Mucosa of stomach (tissue), 1 donor: ENCODE data around the gene LYPD3.
"Not testable (repeated sequence)": the region's sequence is repeated elsewhere in the genome, so short reads cannot be mapped to it uniquely, and the experiment has no call there.

Source experiments
- H3K27me3 ChIP-seq: one replicate; pipeline ENCODE4 v1.7.0; 2013; ENCODE audit warnings: mild to moderate bottlenecking, low read length; ENCODE audit not compliant: control insufficient read depth, insufficient read depth
- H3K36me3 ChIP-seq: one replicate; pipeline ENCODE4 v1.7.0; 2013; ENCODE audit warnings: low read length; ENCODE audit not compliant: control insufficient read depth, insufficient read depth
- H3K4me1 ChIP-seq: one replicate; pipeline ENCODE4 v1.7.0; 2013; ENCODE audit warnings: mild to moderate bottlenecking, low read length; ENCODE audit not compliant: control insufficient read depth, insufficient read depth
- H3K4me3 ChIP-seq: one replicate; pipeline ENCODE4 v1.7.0; 2013; ENCODE audit warnings: low read length
- H3K9ac ChIP-seq: one replicate; pipeline ENCODE4 v1.7.0; 2013; ENCODE audit warnings: mild to moderate bottlenecking, low read length, moderate library complexity
- H3K9me3 ChIP-seq: one replicate; pipeline ENCODE4 v1.7.0; 2013; ENCODE audit warnings: mild to moderate bottlenecking, low read length, moderate library complexity; ENCODE audit not compliant: control insufficient read depth
- donor health status: Pancreatic carcinoma.

Gene LYPD3

DNA sequence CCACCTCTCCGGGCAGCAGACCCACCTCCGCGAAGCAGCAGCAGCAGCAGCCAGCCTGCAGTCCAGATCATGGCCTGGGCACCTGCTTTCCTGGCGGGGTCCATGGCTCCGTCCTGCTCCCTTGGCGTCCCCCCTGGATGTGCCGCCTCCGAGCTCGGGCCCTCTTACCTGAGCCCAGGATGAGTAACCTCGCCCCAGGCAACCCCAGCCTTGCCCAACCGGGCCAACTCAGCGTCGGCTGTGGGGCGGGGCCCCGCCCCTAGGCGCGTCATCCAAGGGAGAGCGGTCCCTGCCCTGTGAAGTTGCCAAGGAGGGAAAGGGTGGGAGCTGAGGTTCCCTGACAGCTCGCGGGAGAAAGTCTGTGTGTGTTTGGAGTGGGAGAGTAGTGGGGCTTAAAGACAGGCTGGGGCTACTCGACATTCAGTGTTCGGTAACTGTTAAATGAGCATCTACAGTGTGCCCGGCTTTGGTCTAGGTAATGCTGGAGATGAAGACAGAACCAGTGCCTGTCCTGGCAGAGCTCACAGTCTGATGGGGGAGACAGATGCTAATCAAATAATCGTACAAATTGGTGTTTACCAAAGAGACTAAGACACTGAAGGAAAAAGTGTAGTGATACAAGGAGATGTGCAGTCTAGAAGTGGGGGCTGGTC lies at the start of gene LYPD3:
Gene LYPD3, minus strand, starts transcription at position 141 of the 653 bp plus-strand sequence. Its CDS starts 37 bp downstream, at position 104.
- H3K9ac ChIP-seq, result no peak within 1 kb of the TSS
- no peak within 1 kb of the TSS for H3K4me3 ChIP-seq

GRCh38 chr19:43512399-43512798 lies 47.0 kb upstream of the LYPD3 start:
- H3K4me1 ChIP-seq, H3K4me3 ChIP-seq, H3K36me3 ChIP-seq, H3K9ac ChIP-seq, H3K27me3 ChIP-seq, H3K9me3 ChIP-seq: not testable (repeated sequence)

More for the DNA sequence above, at the start of gene LYPD3:
- Histone ChIP-seq H3K36me3 (no peaks in the 10 kb centered on the region), H3K27me3 (peaks cover 6% of the 10 kb centered on the region), H3K9me3 (no peaks in the 10 kb centered on the region), H3K4me1 (peaks cover 11% of the 10 kb centered on the region)

DNA sequence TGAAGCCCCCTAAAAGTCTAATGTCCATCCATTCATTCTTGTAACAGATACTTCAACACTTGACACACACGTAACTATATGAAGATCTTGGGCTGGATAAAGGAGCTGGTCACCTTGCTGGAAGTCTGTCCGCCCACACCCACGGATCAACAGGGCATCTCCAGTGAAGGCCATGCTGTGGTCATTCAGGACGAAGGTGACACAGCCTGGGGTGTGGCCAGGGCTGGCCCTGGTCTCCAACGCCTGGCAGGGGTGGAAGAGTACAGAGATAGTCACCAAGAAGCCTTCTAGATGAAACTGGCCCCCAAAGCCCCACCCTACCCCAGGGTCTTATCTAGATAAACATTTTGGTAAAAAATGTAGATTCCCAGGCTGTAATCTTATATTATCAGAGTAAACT lies 45.9 kb upstream of the LYPD3 start:
- H3K9ac ChIP-seq, result no peak overlapping the region
- H3K4me1 ChIP-seq, result no peaks in the 10 kb centered on the region
- no peaks in the 10 kb centered on the region for H3K9me3 ChIP-seq
- H3K36me3 ChIP-seq, result peaks cover 4% of the 10 kb centered on the region
- H3K4me3 ChIP-seq, result no peak overlapping the region
- H3K27me3 ChIP-seq, result no peaks in the 10 kb centered on the region

DNA sequence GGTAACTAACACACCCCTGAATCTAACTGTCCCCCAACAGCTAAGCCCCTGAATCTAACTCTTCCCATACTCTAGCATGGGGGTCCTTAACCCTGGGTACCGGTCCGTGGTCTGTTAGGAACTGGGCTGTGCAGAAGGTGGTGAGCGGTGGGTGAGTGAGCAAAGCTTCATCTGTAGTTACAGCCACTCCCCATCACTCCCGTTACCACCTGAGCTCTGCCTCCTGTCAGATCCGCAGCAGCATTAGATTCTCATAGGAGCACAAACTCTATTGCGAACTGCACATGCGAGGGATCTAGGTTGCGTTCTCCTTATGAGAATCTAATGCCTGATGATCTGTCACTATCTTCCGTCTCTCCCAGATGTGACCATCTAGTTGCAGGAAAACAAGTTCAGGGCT lies 45.3 kb upstream of the LYPD3 start:
- no peaks in the 10 kb centered on the region for H3K27me3 ChIP-seq
- H3K4me1 ChIP-seq, result no peaks in the 10 kb centered on the region
- no peaks in the 10 kb centered on the region for H3K9me3 ChIP-seq
- H3K4me3 ChIP-seq, result no peak overlapping the region
- H3K36me3 ChIP-seq, result peaks cover 4% of the 10 kb centered on the region
- H3K9ac ChIP-seq, result no peak overlapping the region

DNA sequence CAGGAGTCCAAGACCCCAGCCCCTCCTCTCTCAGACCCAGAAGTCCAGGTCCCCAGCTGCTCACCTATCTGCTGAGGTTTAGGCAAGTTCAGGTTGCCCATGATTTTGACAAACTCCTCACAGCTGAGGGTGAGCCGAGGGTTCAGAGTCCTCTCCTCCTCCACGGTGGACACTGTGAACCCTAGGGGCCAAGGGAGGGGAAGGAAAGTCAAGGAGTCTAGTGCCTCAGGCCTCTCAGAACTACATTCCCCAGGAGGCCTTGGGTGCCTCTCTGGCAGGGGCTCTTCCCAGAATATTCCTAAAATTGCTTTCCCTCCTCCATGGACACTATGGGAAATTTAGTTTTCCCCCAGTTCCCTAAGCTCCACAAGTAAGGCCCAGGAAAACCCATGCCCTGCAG lies 42.5 kb upstream of the LYPD3 start:
- Histone ChIP-seq H3K9ac (no peak overlapping the region), H3K36me3 (peaks cover 4% of the 10 kb centered on the region), H3K4me3 (no peak overlapping the region), H3K9me3 (no peaks in the 10 kb centered on the region), H3K4me1 (no peaks in the 10 kb centered on the region), H3K27me3 (no peaks in the 10 kb centered on the region)

- Histone ChIP-seq H3K4me1 (no peaks in the 10 kb centered on the region), H3K9ac (no peak overlapping the region), H3K9me3 (no peaks in the 10 kb centered on the region), H3K36me3 (peaks cover 4% of the 10 kb centered on the region), H3K27me3 (no peaks in the 10 kb centered on the region), H3K4me3 (no peak overlapping the region)
Measured at GRCh38 chr19:43506629-43507028, 41.2 kb upstream of the LYPD3 start.

- Histone ChIP-seq H3K36me3 (peaks cover 4% of the 10 kb centered on the region), H3K4me3 (no peak overlapping the region), H3K4me1 (no peaks in the 10 kb centered on the region), H3K27me3 (no peaks in the 10 kb centered on the region), H3K9me3 (no peaks in the 10 kb centered on the region), H3K9ac (no peak overlapping the region)
Measured at GRCh38 chr19:43505941-43506340, 40.5 kb upstream of the LYPD3 start.

DNA sequence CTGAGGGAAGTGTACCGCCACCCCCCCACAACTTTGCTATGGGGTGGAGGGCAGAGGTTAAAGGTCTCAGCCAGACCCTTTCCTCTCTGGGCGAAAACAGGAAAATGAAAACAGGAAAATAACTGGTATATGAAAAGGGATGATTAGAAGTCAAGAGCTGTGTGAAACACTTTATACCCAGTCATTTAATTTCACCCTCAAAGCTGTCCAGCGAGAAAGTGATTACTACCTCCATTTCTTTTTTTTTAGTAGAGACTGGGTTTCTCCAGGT lies 39.7 kb upstream of the LYPD3 start:
- H3K9me3 ChIP-seq, result no peaks in the 10 kb centered on the region
- H3K9ac ChIP-seq, result peak overlapping the region; percentile 85
- no peaks in the 10 kb centered on the region for H3K27me3 ChIP-seq
- H3K4me1 ChIP-seq, result no peaks in the 10 kb centered on the region
- H3K4me3 ChIP-seq, result no peak overlapping the region
- no peaks in the 10 kb centered on the region for H3K36me3 ChIP-seq

DNA sequence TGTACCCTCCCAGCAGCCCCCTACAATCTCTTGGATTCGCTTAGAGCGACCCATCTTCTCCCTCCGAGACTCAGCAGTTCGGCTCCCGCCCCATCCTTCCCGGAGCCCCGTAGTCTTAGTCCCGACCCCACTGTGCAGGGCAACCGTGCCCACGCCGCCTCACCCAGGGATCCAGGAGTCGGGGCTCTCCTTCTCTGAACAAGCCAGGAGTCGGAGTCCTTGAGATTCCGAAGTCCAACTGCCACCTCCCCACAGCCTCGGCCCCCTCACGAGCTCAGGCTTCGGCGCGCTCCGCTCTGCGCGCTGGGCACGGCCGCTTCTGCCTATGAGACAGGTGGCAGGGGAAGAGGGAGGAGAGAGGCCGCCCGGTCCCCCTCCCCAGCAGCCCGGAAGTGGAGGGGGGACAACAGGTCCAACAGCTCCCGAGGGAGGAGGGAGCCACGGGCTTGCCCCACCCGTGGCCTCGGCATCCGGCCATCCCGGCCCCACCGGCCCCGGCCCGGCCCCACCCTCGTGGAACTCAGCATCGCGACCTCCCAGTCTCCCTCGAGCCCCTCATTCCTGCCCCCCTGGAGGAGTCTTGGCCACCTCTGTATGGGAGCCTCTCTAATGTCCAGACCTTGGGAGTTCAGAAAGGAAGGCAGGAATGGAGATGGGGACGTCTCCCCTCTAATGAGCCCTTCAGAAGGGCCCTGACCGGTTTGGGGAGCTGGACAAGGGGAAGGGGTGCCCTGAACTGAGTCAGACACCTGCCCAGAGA lies 39.2 kb upstream of the LYPD3 start, which contains the start of gene PHLDB3:
Gene PHLDB3, minus strand, starts transcription at position 321 of the 760 bp plus-strand sequence. CDS start 628 bp downstream, outside the sequence.
- no peaks in the 10 kb centered on the region for H3K27me3 ChIP-seq
- H3K4me1 ChIP-seq, result no peaks in the 10 kb centered on the region
- peak within 1 kb of the TSS; percentile 43 for H3K4me3 ChIP-seq
- no peaks in the 10 kb centered on the region for H3K36me3 ChIP-seq
- H3K9me3 ChIP-seq, result no peaks in the 10 kb centered on the region
- H3K9ac ChIP-seq, result peak within 1 kb of the TSS; percentile 85

DNA sequence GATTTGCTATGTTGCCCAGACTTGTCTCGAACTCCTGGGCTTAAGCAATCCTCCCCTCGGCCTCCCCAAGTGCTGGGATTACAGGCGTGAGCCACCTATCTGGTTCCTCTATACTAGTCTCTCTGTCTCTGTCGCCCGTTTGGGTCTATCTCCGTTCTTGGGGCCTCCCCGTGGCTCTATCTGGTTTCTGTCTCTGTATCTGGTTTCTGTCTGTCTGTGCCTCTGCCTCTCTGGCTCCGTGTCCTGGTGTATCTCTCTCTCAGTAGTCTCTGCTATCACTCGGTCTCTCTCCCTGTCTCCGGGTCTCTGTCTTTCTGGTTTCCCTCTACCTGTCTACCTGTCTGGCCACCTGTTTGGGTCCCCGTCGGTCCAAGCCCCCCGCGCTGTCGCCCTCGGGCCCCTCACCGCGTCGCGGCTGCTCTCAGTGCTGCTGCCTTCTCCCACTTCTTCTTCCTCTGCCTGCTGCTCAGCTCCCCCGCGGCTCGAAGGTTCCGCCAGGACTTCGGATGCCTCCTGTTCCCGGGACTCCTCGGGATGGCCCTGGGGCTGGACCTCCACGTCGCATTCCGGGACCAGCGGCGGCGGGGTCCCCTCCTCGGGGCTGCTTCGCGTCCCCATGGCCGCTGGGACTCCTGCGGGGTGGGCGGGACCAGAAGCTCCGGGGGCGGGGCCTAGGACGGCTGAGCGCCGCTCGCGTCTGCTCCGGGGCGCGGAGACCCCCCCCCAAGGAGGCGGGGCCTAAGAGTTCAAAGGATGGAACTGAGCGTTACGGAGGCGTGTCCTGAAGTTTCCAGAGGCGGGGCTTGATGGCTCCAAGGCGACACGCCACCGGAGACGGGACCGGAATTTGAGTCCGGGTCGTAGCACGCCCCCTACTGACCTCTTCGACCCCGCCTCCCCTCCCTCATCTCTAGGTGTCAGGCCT lies 38.4 kb upstream of the LYPD3 start:
- H3K9me3 ChIP-seq, result no peaks in the 10 kb centered on the region
- H3K27me3 ChIP-seq, result no peaks in the 10 kb centered on the region
- H3K36me3 ChIP-seq, result no peaks in the 10 kb centered on the region
- H3K4me3 ChIP-seq, result peak overlapping the region; percentile 43
- H3K4me1 ChIP-seq, result peaks cover 7% of the 10 kb centered on the region
- H3K9ac ChIP-seq, result peak overlapping the region; percentile 85

DNA sequence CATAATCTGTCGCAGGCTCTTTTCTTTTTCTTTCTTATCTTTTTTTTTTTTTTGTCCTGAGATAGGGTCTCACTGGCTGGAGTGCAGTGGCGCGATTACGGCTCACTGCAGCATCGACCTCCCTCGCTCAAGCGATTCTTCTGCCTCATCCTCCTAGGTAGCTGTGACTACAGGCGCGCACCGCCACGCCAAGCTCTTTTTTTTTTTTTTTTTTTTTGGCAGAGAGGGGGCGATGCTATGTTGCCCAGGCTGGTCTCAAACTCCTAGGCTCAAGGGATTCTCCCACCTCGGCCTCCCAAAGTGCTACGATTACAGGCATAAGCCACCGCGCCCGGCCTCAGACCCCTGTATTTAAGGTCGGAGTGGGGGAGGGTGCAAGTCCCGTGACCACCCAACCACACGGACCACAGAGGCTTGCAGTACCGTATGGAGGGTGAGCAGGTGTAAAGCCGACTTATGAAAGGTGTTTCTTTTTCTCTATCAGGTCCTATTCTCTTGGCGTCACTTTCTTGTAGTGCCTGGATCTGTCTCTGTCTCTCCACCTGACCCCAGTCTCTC lies 37.1 kb upstream of the LYPD3 start:
- Histone ChIP-seq H3K4me1 (peaks cover 11% of the 10 kb centered on the region), H3K9ac (no peak overlapping the region), H3K4me3 (no peak overlapping the region), H3K27me3 (no peaks in the 10 kb centered on the region), H3K9me3 (no peaks in the 10 kb centered on the region), H3K36me3 (no peaks in the 10 kb centered on the region)
